NT2/D1 (cell line): ENCODE measurements around the gene MAGED4B.
"Not testable (repeated sequence)": the region's sequence is repeated elsewhere in the genome, so short reads cannot be mapped to it uniquely, and the experiment has no call there.

Experiments
- SUZ12 ChIP-seq: IDR thresholded peaks from 2 replicates; pipeline ENCODE4 v1.6.1; 2011; ENCODE audit not compliant: insufficient read length, insufficient read depth; ENCODE audit errors: extremely low read depth
- YY1 ChIP-seq: IDR thresholded peaks from 2 replicates; pipeline ENCODE4 v1.6.1; 2011; ENCODE audit not compliant: insufficient read length, insufficient read depth
- ZNF274 ChIP-seq: IDR thresholded peaks from 2 replicates; pipeline ENCODE4 v1.6.1; 2011; ENCODE audit warnings: mild to moderate bottlenecking, low read depth, low read length

GRCh38 chrX:52042288-52042687 is 26.7 kb downstream of the MAGED4B start:
- TF ChIP-seq ZNF274, SUZ12, YY1: not testable (repeated sequence)
